Brain pericyte (primary cell): Measurements from ENCODE around the gene IGF2R.

Experiments used
- DNase-seq: peaks from one replicate; pipeline ENCODE4 v3.0.0-alpha.2; 2012; ENCODE audit warnings: low read depth, low spot score

IGF2R gene

GRCh38 chr6:160044687-160045086 lies 75.8 kb downstream of the IGF2R start:
- DNase-seq: no peak

GRCh38 chr6:160048471-160048870 lies 79.6 kb downstream of the IGF2R start:
- no peak for DNase-seq

GRCh38 chr6:160049346-160049745 lies 80.5 kb downstream of the IGF2R start:
- DNase-seq: no peak

- no peak for DNase-seq
Observed at GRCh38 chr6:160050022-160050421, 81.1 kb downstream of the IGF2R start.

GRCh38 chr6:160051390-160051789 lies 82.5 kb downstream of the IGF2R start:
- no peak for DNase-seq

- no peak for DNase-seq
Observed at GRCh38 chr6:160054271-160054670, 85.4 kb downstream of the IGF2R start.

GRCh38 chr6:160054913-160055312 lies 86.0 kb downstream of the IGF2R start:
- DNase-seq: no peak

GRCh38 chr6:160055378-160055777 lies 86.5 kb downstream of the IGF2R start:
- no peak for DNase-seq

- no peak for DNase-seq
Observed at GRCh38 chr6:160055813-160056212, 86.9 kb downstream of the IGF2R start.

- DNase-seq: no peak
Observed at GRCh38 chr6:160057080-160057479, 88.2 kb downstream of the IGF2R start.

GRCh38 chr6:160058603-160059215 lies 89.8 kb downstream of the IGF2R start:
- no peak for DNase-seq

- no peak for DNase-seq
Observed at GRCh38 chr6:160060221-160060620, 91.3 kb downstream of the IGF2R start.

- DNase-seq: no peak
Observed at GRCh38 chr6:160060920-160061447, 92.1 kb downstream of the IGF2R start.

- no peak for DNase-seq
Observed at GRCh38 chr6:160063771-160064413, 95.0 kb downstream of the IGF2R start.

GRCh38 chr6:160065200-160065599 lies 96.3 kb downstream of the IGF2R start:
- DNase-seq: no peak

GRCh38 chr6:160067564-160067963 lies 98.7 kb downstream of the IGF2R start:
- DNase-seq: no peak

GRCh38 chr6:160068346-160068745 lies 99.5 kb downstream of the IGF2R start:
- no peak for DNase-seq

GRCh38 chr6:160069050-160069454 lies 100.2 kb downstream of the IGF2R start:
- DNase-seq: no peak

- no peak for DNase-seq
Observed at GRCh38 chr6:160069459-160069858, 100.6 kb downstream of the IGF2R start.

- DNase-seq: no peak
Observed at GRCh38 chr6:160070427-160070826, 101.5 kb downstream of the IGF2R start.

GRCh38 chr6:160070831-160071230 lies 101.9 kb downstream of the IGF2R start:
- no peak for DNase-seq

- no peak for DNase-seq
Observed at GRCh38 chr6:160071805-160072690, 103.2 kb downstream of the IGF2R start.
